Putamen (tissue), 1 donor: Measurements from ENCODE around the gene CFL2.
"Not testable (repeated sequence)": the region's sequence is repeated elsewhere in the genome, so short reads cannot be mapped to it uniquely, and the experiment has no call there.

Experiments
- DNase-seq: peaks from one replicate; pipeline ENCODE4 v3.0.0-alpha.2; 2016; ENCODE audit warnings: low spot score

The CFL2 gene

GRCh38 chr14:34711796-34712712 is 2.3 kb downstream of the CFL2 start:
- DNase-seq, result no peak

GRCh38 chr14:34711169-34711568 is 3.2 kb downstream of the CFL2 start:
- DNase-seq, result peak; percentile 68

GRCh38 chr14:34710744-34711143 is 3.6 kb downstream of the CFL2 start:
- DNase-seq, result no peak

- DNase-seq, result no peak
Observed at GRCh38 chr14:34710006-34710405, 4.4 kb downstream of the CFL2 start.

GRCh38 chr14:34707722-34708121 is 6.7 kb downstream of the CFL2 start:
- DNase-seq, result no peak

GRCh38 chr14:34701808-34702207 is 12.6 kb downstream of the CFL2 start:
- no peak for DNase-seq

- DNase-seq, result no peak
Observed at GRCh38 chr14:34700622-34701130, 13.7 kb downstream of the CFL2 start.

- no peak for DNase-seq
Observed at GRCh38 chr14:34699873-34700621, 14.3 kb downstream of the CFL2 start.

- DNase-seq, result not testable (repeated sequence)
Observed at GRCh38 chr14:34694216-34694615, 20.2 kb downstream of the CFL2 start.

- no peak for DNase-seq
Observed at GRCh38 chr14:34693228-34693939, 21.0 kb downstream of the CFL2 start.

- no peak for DNase-seq
Observed at GRCh38 chr14:34692898-34693227, 21.5 kb downstream of the CFL2 start.

- DNase-seq, result no peak
Observed at GRCh38 chr14:34692348-34692747, 22.0 kb downstream of the CFL2 start.

GRCh38 chr14:34691206-34691605 is 23.2 kb downstream of the CFL2 start:
- no peak for DNase-seq

- DNase-seq, result no peak
Observed at GRCh38 chr14:34688470-34689206, 25.8 kb downstream of the CFL2 start.

GRCh38 chr14:34685819-34686428 is 28.5 kb downstream of the CFL2 start:
- no peak for DNase-seq

GRCh38 chr14:34684578-34684977 is 29.8 kb downstream of the CFL2 start:
- no peak for DNase-seq

GRCh38 chr14:34682787-34683321 is 31.5 kb downstream of the CFL2 start:
- DNase-seq, result no peak

- DNase-seq, result no peak
Observed at GRCh38 chr14:34680806-34681479, 33.5 kb downstream of the CFL2 start.

- no peak for DNase-seq
Observed at GRCh38 chr14:34678735-34679134, 35.7 kb downstream of the CFL2 start.

- DNase-seq, result peak; percentile 72
Observed at GRCh38 chr14:34678306-34678705, 36.1 kb downstream of the CFL2 start.
